Natural killer cell (primary cell): Measurements from ENCODE around the gene CNTNAP4. TPM values are rescaled to one million over a fixed set of nuclear protein-coding genes. Genes with fewer than 3 reads are reported as not detected.

Source experiments
- ATAC-seq, 3 donors: fragments of 150-1000 bp in 2 of 3; fragments of 200-7000 bp in 1 of 3; cut with Tn5 transposase; 1 replicate in 1 of 3; 2 replicates in 2 of 3; pipeline ENCODE4 v1.10.0; 2021; ENCODE audit warnings: mild to moderate bottlenecking in 2 of 3, moderate library complexity in 2 of 3
- DNase-seq, 2 donors: peaks; one replicate each; pipeline versions ENCODE4 v3.0.0 to v3.0.0-alpha.2; 2013 to 2021; ENCODE audit warnings: mixed read lengths in 1 of 2
- H3K27ac ChIP-seq: one replicate; pipeline ENCODE4 v1.5.1; 2013; ENCODE audit warnings: mild to moderate bottlenecking, low read length
- H3K27me3 ChIP-seq: one replicate; pipeline ENCODE4 v1.6.1; 2013; ENCODE audit warnings: low read length; ENCODE audit not compliant: control insufficient read depth, insufficient read depth
- H3K36me3 ChIP-seq: one replicate; pipeline ENCODE4 v1.6.1; 2013; ENCODE audit warnings: low read length; ENCODE audit not compliant: control insufficient read depth, insufficient read depth
- H3K4me1 ChIP-seq: one replicate; pipeline ENCODE4 v1.6.1; 2013; ENCODE audit warnings: low read length; ENCODE audit not compliant: control insufficient read depth, insufficient read depth
- H3K4me3 ChIP-seq: one replicate; pipeline ENCODE4 v1.5.1; 2013; ENCODE audit warnings: low read length
- H3K9me3 ChIP-seq: one replicate; pipeline ENCODE4 v1.6.1; 2013; ENCODE audit warnings: low read length; ENCODE audit not compliant: control insufficient read depth, insufficient read depth
- H3K27ac Mint-ChIP-seq, 2 donors: one replicate each; pipeline ENCODE4 v1.8.0; 2022; ENCODE audit warnings: mild to moderate bottlenecking in 2 of 2, mixed read lengths in 2 of 2, moderate library complexity in 1 of 2
- H3K27me3 Mint-ChIP-seq, 2 donors: one replicate each; pipeline ENCODE4 v1.8.0; 2022; ENCODE audit warnings: low read depth in 2 of 2, mixed read lengths in 2 of 2
- H3K36me3 Mint-ChIP-seq: one replicate; pipeline ENCODE4 v1.8.0; 2022; ENCODE audit warnings: mixed read lengths
- H3K4me1 Mint-ChIP-seq, 2 donors: one replicate each; pipeline ENCODE4 v1.8.0; 2022; ENCODE audit warnings: mixed read lengths in 2 of 2
- H3K4me3 Mint-ChIP-seq: one replicate; pipeline ENCODE4 v1.8.0; 2022; ENCODE audit warnings: mild to moderate bottlenecking, moderate library complexity, mixed read lengths
- H3K9me3 Mint-ChIP-seq, 2 donors: one replicate each; pipeline ENCODE4 v1.8.0; 2022; ENCODE audit warnings: mixed read lengths in 2 of 2
- CTCF ChIP-seq: fragments of 200-600 bp; IDR thresholded peaks from one replicate; pipeline ENCODE4 v1.8.0; 2022; ENCODE audit warnings: antibody characterized with exemption
- WGBS: methylation state at CpG from one replicate; pipeline ENCODE4 v1.1.7; 2013; ENCODE audit warnings: missing lambda C conversion rate; ENCODE audit not compliant: insufficient coverage; 5-methylcytosine and 5-hydroxymethylcytosine counted together
- intact Hi-C: fragments of 100-400 bp; cut with micrococcal nuclease; formaldehyde crosslinking; loops from one replicate; pipeline ENCODE4 v1.14.2; 2022
- total RNA-seq, 4 donors: library from RNA; stranded (reverse); fragments of 120-200 nt in 1 of 4; gene quantifications; one replicate each; pipeline versions ENCODE4 v1.2.3 to v1.2.4, GENCODE V29; 2013 to 2022

CNTNAP4 gene
- total RNA-seq, 3 donors from 2014 or later (not counting 1 experiment from before 2014, with no cell fraction given): not detected

- Histone ChIP-seq H3K27me3 (no peaks in the 10 kb centered on the region), H3K27ac (no peak overlapping the region), H3K4me1 (no peaks in the 10 kb centered on the region), H3K4me3 (no peak overlapping the region), H3K36me3 (no peaks in the 10 kb centered on the region), H3K9me3 (no peaks in the 10 kb centered on the region)
- Mint-ChIP-seq H3K4me1 (no peaks in the 10 kb centered on the region), H3K27ac (no peak overlapping the region), H3K36me3 (no peaks in the 10 kb centered on the region), H3K9me3 (peaks cover 3 to 8% of the 10 kb centered on the region in 2 donors), H3K4me3 (no peak overlapping the region), H3K27me3 (no peaks in the 10 kb centered on the region)
- TF ChIP-seq CTCF: no peak
- intact Hi-C loops: no loop called here
- ATAC-seq (no peak), DNase-seq (no peak)
- WGBS: 92% methylated on average over 3 of the region's 3 CpGs
Observed at GRCh38 chr16:76345163-76345661, 68.0 kb downstream of the CNTNAP4 start.

GRCh38 chr16:76346210-76346609, 69.0 kb downstream of the CNTNAP4 start:
- H3K4me3 ChIP-seq: no peak overlapping the region
- Mint-ChIP-seq H3K4me3 (no peak overlapping the region), H3K4me1 (no peaks in the 10 kb centered on the region), H3K9me3 (peaks cover 0 to 5% of the 10 kb centered on the region in 2 donors), H3K27me3 (no peaks in the 10 kb centered on the region), H3K36me3 (no peaks in the 10 kb centered on the region), H3K27ac (no peak overlapping the region)
- no peak overlapping the region for H3K27ac ChIP-seq
- no peak for DNase-seq
- no peak for TF ChIP-seq CTCF
- WGBS: 93% methylated on average over 2 of the region's 3 CpGs
- no peaks in the 10 kb centered on the region for H3K4me1 ChIP-seq
- intact Hi-C loops: no loop called here
- no peaks in the 10 kb centered on the region for H3K27me3 ChIP-seq
- no peaks in the 10 kb centered on the region for H3K36me3 ChIP-seq
- ATAC-seq: no peak
- no peaks in the 10 kb centered on the region for H3K9me3 ChIP-seq

- Histone ChIP-seq H3K9me3 (no peaks in the 10 kb centered on the region), H3K36me3 (no peaks in the 10 kb centered on the region), H3K4me1 (no peaks in the 10 kb centered on the region), H3K27ac (no peak overlapping the region), H3K4me3 (no peak overlapping the region), H3K27me3 (no peaks in the 10 kb centered on the region)
- no peak for DNase-seq
- H3K4me3 Mint-ChIP-seq: no peak overlapping the region
- ATAC-seq: no peak
- H3K4me1 Mint-ChIP-seq: no peaks in the 10 kb centered on the region
- no peak for TF ChIP-seq CTCF
- intact Hi-C loops: no loop called here
- no peaks in the 10 kb centered on the region for H3K36me3 Mint-ChIP-seq
- no peak overlapping the region for H3K27ac Mint-ChIP-seq
- H3K27me3 Mint-ChIP-seq: no peaks in the 10 kb centered on the region
- peaks cover 3 to 7% of the 10 kb centered on the region in 2 donors for H3K9me3 Mint-ChIP-seq
- WGBS: 82% methylated on average over 4 of the region's 5 CpGs
Observed at GRCh38 chr16:76351441-76351840, 74.2 kb downstream of the CNTNAP4 start.

- ATAC-seq (no peak), DNase-seq (no peak)
- Histone ChIP-seq H3K36me3 (no peaks in the 10 kb centered on the region), H3K4me3 (no peak overlapping the region), H3K9me3 (no peaks in the 10 kb centered on the region), H3K4me1 (no peaks in the 10 kb centered on the region), H3K27me3 (no peaks in the 10 kb centered on the region), H3K27ac (no peak overlapping the region)
- no peak for TF ChIP-seq CTCF
- Mint-ChIP-seq H3K27ac (no peak overlapping the region), H3K9me3 (peaks cover 17 to 19% of the 10 kb centered on the region in 2 donors), H3K27me3 (no peaks in the 10 kb centered on the region), H3K4me1 (no peaks in the 10 kb centered on the region), H3K4me3 (no peak overlapping the region), H3K36me3 (peaks cover 7% of the 10 kb centered on the region)
- intact Hi-C loops: no loop called here
- 90% methylated on average over 1 of the region's 1 CpG for WGBS
Observed at GRCh38 chr16:76360404-76360803, 83.2 kb downstream of the CNTNAP4 start.
